ENCODE data around the gene PTPRB. TPM values are rescaled to one million over a fixed set of nuclear protein-coding genes. Genes with fewer than 3 reads are reported as not detected.

The PTPRB gene
- total and polyA plus RNA-seq, 2 of the 8 experiments (the other 6 are each of a cell fraction or from before 2014, with no cell fraction given), result 0.36 to 0.58 TPM

DNA sequence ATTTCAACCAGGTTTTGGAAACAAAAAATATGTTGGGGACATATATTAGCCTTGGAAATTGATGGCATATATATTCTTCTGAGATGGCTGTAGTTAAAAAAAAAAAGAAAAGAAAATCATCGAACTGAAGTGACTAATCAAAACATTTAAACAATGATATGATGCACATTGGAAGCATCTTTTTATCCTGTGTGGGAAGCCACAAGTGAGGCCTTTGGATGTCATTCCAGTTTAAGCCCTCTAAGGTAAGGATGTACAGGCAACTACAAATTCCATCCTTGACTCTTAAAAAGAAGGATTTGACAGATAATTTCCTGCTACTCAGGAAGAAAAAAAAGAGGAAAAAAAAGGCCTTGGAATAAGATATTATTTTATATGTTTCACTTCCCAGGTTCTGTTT lies 9.6 kb upstream of the PTPRB start:
- FAIRE-seq, result no peak
- Histone ChIP-seq H2AK5ac (ENCODE audit: low read depth, low read length) (no peak overlapping the region), H2BK120ac (replicated peaks; ENCODE audit: low read depth, low read length) (no peak overlapping the region), H4K91ac (replicated peaks; ENCODE audit: insufficient read length, low read length) (no peak overlapping the region), H3K36me3 (ENCODE audit: control insufficient read depth in 2 of 4, insufficient read depth in 4 of 4, low read length in 3 of 4) (no peaks in the 10 kb centered on the region), H2BK20ac (ENCODE audit: low read length) (no peak overlapping the region), H3K27me3 (replicated peaks in 1 of 4; ENCODE audit: control insufficient read depth in 3 of 4, extremely low read depth in 1 of 4, insufficient read depth in 3 of 4, low read length in 3 of 4) (no peaks in the 10 kb centered on the region), H3K79me2 (ENCODE audit: control insufficient read depth in 1 of 2, insufficient read depth in 2 of 2, low read length in 2 of 2) (no peaks in the 10 kb centered on the region), H3K4ac (replicated peaks; ENCODE audit: insufficient read length, low read depth, low read length) (no peak overlapping the region), H3K4me1 (replicated peaks in 1 of 4; ENCODE audit: control insufficient read depth in 3 of 4, insufficient read depth in 4 of 4, low read length in 3 of 4) (peaks cover 3 to 13% (median 6%) of the 10 kb centered on the region in 4 experiments; a peak in 5 of 7 replicates), H2BK5ac (ENCODE audit: low read depth, low read length) (no peak overlapping the region), H3K4me3 (ENCODE audit: extremely low read depth in 1 of 4, insufficient read depth in 2 of 4, low read depth in 3 of 4, low read length in 4 of 4) (no peak overlapping the region), H4K5ac (ENCODE audit: insufficient read length, low read depth, low read length) (no peak overlapping the region), H3K9me3 (ENCODE audit: insufficient read depth in 2 of 2, low read depth in 1 of 2, low read length in 1 of 2) (no peaks in the 10 kb centered on the region), H3K27ac (ENCODE audit: low read depth, low read length) (no peak overlapping the region), H3K23ac (ENCODE audit: insufficient read length) (no peak overlapping the region), H3K23me2 (ENCODE audit: low read depth, low read length) (no peaks in the 10 kb centered on the region), H4K8ac (ENCODE audit: extremely low read depth, insufficient read depth, low read length) (no peak overlapping the region), H3K79me1 (ENCODE audit: low read depth, low read length) (no peaks in the 10 kb centered on the region), H2AFZ (ENCODE audit: low read length) (no peak overlapping the region), H4K20me1 (replicated peaks in 1 of 2; ENCODE audit: control insufficient read depth in 1 of 2, insufficient read depth in 2 of 2, low read length in 2 of 2) (no peaks in the 10 kb centered on the region), H2BK12ac (ENCODE audit: low read depth, low read length) (no peak overlapping the region), H3K4me2 (ENCODE audit: insufficient read depth in 1 of 2, low read depth in 2 of 2, low read length in 2 of 2) (no peak overlapping the region), H3K18ac (ENCODE audit: extremely low read depth, low read length) (no peak overlapping the region), H3K14ac (ENCODE audit: insufficient read length) (no peak overlapping the region), H2BK15ac (ENCODE audit: low read length) (no peak overlapping the region), H3K56ac (replicated peaks; ENCODE audit: insufficient read length, low read depth, low read length) (no peak overlapping the region), H3K9ac (replicated peaks in 1 of 4; ENCODE audit: extremely low read depth in 1 of 4, low read depth in 3 of 4, low read length in 3 of 4) (no peak overlapping the region)
- no peak for DNase-seq (ENCODE audit: low read depth in 1 of 2, low spot score in 2 of 2)
- ChIA-PET POLR2A (ENCODE audit: partially characterized antibody) (no interaction called here), CTCF (ENCODE audit: partially characterized antibody) (no interaction called here)
- WGBS, 2 experiments (ENCODE audit: extremely low coverage in 1 of 2, insufficient coverage in 1 of 2, insufficient read length in 1 of 2, insufficient replicate concordance in 2 of 2, low coverage in 1 of 2, low lambda C conversion rate in 2 of 2, missing lambda C conversion rate in 1 of 2), result 86% methylated on average over 1 of the region's 1 CpG; no CpG with 5 or more reads in 1 of the 2 experiments
- TF ChIP-seq JUN (IDR thresholded peaks at IDR 0.05; ENCODE audit: low read depth, low read length) (no peak), CREB1 (IDR thresholded peaks at IDR 0.05) (no peak), CBX5 (IDR thresholded peaks at IDR 0.05; ENCODE audit: low read depth, low read length) (no peak), CBX8 (IDR thresholded peaks at IDR 0.05; ENCODE audit: borderline replicate concordance, low read depth, low read length) (no peak), RXRA (IDR thresholded peaks at IDR 0.05; ENCODE audit: insufficient read depth, low read depth, low read length) (no peak), GABPA (IDR thresholded peaks at IDR 0.05; ENCODE audit: borderline replicate concordance, insufficient read depth, low read length) (no peak), NRF1 (IDR thresholded peaks at IDR 0.05; ENCODE audit: low read depth, low read length) (no peak), MAFK (IDR thresholded peaks at IDR 0.05; ENCODE audit: low read depth, low read length) (no peak), BRCA1 (IDR thresholded peaks at IDR 0.05; ENCODE audit: low read depth, low read length) (no peak), NANOG (IDR thresholded peaks at IDR 0.05; ENCODE audit: insufficient read depth, low read depth, low read length, poor library complexity, severe bottlenecking) (no peak), CHD2 (IDR thresholded peaks at IDR 0.05; ENCODE audit: low read length) (no peak), SIN3A (conservative IDR thresholded peaks at IDR 0.05 in 1 of 2, IDR thresholded peaks at IDR 0.05 in 1 of 2; ENCODE audit: low read depth in 1 of 2, low read length in 2 of 2) (no peak), TBP (IDR thresholded peaks at IDR 0.05; ENCODE audit: low read depth, low read length) (no peak), KDM5A (IDR thresholded peaks at IDR 0.05; ENCODE audit: low read length) (no peak)
- TF ChIP-seq, protein P1, sequence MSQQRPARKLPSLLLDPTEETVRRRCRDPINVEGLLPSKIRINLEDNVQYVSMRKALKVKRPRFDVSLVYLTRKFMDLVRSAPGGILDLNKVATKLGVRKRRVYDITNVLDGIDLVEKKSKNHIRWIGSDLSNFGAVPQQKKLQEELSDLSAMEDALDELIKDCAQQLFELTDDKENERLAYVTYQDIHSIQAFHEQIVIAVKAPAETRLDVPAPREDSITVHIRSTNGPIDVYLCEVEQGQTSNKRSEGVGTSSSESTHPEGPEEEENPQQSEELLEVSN (IDR thresholded peaks at IDR 0.05), result no peak

Measured in H1 (cell line).